HG03460 (cell line): Measurements from ENCODE around the gene TSN.
A peak's percentile ranks its signal among the peaks of the same experiment; 100 is the strongest.
"Not testable (repeated sequence)": the region's sequence is repeated elsewhere in the genome, so short reads cannot be mapped to it uniquely, and the experiment has no call there.

Experiments used
- ATAC-seq: cut with Tn5 transposase; IDR thresholded peaks from one replicate; pipeline ENCODE4 v1.9.1; 2021; ENCODE audit not compliant: unreplicated experiment

The TSN gene

GRCh38 chr2:121798617-121799016 is 43.2 kb downstream of the TSN start:
- no peak for ATAC-seq

- ATAC-seq = no peak
Observed at GRCh38 chr2:121801916-121802315, 46.5 kb downstream of the TSN start.

GRCh38 chr2:121803503-121803902 is 48.1 kb downstream of the TSN start:
- no peak for ATAC-seq

DNA sequence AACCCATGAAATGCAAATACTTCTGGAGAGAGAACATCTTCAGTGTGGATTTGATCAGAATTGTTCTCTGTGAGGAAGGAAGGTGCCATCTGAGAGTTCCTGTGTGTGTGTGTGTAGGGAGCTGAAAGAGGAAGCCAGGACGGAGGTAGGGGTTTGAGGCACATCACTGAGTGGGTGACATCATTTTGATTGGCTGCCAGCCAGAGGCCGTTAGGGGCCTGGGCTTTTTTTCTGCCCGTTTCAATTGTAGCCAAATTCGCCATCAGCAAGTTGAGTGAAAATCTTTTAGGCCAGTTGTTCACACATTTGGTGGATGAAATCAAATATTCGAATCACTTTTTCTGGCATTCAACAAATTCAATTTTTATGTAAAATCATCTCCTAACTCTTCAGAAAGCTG is 48.9 kb downstream of the TSN start:
- peak; percentile 91 for ATAC-seq

- ATAC-seq = no peak
Observed at GRCh38 chr2:121804997-121805765, 49.7 kb downstream of the TSN start.

- no peak for ATAC-seq
Observed at GRCh38 chr2:121805766-121806143, 50.3 kb downstream of the TSN start.

DNA sequence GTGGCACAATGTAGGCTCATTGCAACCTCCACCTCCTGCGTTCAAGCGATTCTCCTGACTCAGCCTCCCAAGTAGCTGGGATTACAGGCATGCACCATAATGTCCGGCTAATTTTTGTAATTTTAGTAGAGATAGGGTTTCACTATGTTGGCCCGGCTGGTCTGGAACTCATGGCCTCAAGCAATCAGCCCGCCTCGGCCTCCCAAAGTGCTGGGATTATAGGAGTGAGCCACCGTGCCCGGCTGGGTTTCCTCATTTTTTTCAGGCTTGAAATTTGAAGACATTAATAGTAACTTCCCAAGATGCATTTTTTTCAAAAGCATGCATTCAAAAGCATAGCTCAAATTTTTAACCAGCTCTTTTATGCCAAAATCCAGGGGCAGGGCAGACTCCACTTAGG is 52.3 kb downstream of the TSN start:
- not testable (repeated sequence) for ATAC-seq

DNA sequence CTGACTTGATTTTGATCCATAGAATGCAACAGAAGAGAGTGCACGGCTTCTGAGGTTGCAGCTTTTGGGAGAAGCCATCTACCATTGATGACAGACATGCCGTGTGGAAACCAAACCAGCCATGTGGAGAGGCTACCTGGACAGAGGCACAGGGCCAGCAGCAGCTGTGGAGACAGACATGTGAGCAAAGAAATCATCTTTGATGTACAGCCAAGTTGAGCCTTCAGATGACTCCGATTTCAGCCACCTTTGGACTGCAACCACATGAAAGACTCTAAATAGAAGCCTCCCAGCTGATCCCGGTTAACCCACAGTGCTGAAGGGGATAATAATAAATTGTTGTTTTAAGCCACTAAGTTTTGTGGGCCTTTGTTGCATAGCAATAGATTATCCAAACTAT is 54.2 kb downstream of the TSN start:
- ATAC-seq = no peak

- ATAC-seq = peak; percentile 82
Observed at GRCh38 chr2:121810959-121811853, 55.8 kb downstream of the TSN start.

DNA sequence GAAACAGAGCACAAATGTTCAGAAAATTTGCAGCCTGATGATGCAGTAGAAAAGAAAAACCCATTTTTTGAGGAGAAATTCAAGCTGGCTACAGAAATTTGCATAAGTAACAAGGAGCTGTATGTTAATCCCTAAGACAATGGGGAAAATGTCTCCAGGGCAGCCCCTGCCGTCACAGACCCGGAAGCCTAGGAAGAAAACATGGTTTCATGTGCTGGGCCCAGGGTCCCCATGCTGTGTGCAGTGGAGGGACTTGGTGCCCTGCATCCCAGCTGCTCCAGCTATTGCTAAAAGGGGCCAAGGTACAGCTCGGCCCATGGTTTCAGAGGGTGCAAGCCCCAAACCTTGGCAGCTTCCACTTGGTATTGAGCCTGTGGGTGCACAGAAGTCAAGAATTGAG is 57.6 kb downstream of the TSN start:
- not testable (repeated sequence) for ATAC-seq

DNA sequence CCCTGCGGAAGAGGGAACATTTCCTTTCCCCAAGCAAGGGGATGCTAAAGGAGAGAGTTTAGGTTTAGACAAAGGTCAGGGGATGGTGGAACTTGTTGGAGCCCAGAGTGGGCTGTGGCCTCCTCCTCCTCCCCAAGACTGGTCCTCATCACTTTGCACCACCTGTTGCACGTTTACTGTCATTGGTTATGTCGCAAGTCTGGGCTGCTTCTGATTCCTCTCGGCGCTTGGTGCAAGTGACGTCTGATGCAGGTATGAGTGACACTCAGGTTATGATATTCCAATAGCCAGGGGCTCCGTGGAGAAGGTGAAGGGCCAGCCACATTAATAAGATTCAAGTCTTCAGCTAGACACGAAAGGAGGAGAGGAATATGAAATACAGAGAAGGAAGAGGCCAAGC is 59.8 kb downstream of the TSN start:
- no peak for ATAC-seq

DNA sequence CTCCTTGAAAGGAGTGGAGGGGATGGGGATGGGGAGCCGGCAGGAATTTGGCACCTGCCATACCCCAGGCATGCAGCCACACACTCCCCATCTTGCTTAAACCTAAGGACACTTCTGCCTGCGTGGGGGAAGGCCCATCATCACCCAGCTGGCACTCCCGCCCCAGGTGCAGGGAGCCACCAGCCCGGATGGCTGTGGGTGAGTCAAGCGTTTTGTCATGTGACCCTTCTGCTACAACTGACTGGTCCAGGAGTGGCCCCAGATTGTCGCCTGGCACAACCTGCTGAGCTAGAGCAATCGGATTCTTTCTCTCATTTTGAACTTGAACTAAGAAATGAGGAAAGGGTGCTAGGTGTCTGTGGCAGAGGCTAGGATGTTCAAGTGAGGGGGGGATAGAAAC is 61.3 kb downstream of the TSN start:
- no peak for ATAC-seq

DNA sequence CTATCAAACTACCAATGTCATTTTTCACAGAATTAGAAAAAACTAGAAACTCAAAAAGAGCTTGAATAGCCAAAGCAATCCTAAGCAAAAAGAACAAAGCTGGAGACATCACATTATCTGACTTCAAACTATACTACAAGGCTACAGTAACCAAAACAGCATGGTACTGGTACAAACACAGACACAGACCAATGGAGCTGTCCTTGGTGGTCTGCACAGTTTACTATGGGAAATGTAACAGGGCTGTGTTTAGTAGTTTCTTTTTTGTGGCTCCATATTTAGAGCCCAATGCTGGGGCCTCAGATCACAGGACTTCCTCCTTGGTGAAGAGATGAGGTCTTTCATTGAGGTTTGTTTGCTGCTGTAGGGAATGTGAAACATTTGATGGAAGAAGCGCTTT is 61.9 kb downstream of the TSN start:
- ATAC-seq = not testable (repeated sequence)
